GM21576 (cell line): ENCODE data around the gene PCDHA12.
"Not testable (repeated sequence)": the region's sequence is repeated elsewhere in the genome, so short reads cannot be mapped to it uniquely, and the experiment has no call there.

ENCODE experiments used
- ATAC-seq: cut with Tn5 transposase; IDR thresholded peaks from one replicate; pipeline ENCODE4 v1.9.1; 2021; ENCODE audit warnings: mild to moderate bottlenecking, moderate library complexity; ENCODE audit not compliant: unreplicated experiment

Gene PCDHA12

DNA sequence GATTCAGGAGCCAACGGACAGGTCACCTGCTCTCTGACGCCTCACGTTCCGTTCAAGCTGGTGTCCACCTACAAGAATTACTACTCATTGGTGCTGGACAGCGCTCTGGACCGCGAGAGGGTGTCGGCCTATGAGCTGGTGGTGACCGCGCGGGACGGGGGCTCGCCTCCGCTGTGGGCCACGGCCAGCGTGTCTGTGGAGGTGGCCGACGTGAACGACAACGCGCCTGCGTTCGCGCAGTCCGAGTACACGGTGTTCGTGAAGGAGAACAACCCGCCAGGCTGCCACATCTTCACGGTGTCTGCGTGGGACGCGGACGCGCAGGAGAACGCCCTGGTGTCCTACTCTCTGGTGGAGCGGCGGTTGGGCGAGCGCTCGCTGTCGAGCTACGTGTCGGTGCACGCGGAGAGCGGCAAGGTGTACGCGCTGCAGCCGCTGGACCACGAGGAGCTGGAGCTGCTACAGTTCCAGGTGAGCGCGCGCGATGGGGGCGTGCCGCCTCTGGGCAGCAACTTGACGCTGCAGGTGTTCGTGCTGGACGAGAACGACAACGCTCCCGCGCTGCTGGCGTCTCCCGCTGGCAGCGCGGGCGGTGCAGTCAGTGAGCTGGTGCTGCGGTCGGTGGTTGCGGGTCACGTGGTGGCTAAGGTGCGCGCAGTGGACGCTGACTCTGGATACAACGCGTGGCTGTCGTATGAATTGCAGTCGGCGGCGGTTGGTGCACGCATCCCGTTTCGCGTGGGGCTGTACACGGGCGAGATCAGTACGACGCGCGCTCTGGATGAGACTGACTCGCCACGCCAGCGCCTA lies 17.7 kb upstream of the PCDHA12 start:
- ATAC-seq, result no peak

DNA sequence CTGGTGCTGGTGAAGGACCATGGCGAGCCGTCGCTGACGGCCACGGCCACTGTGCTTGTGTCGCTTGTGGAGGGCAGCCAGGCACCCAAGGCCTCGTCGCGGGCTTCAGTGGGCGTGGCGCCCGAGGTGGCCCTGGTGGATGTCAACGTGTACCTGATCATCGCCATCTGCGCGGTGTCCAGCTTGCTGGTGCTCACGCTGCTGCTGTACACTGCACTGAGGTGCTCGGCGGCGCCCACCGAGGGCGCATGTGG lies 17.2 kb upstream of the PCDHA12 start:
- ATAC-seq, result no peak

DNA sequence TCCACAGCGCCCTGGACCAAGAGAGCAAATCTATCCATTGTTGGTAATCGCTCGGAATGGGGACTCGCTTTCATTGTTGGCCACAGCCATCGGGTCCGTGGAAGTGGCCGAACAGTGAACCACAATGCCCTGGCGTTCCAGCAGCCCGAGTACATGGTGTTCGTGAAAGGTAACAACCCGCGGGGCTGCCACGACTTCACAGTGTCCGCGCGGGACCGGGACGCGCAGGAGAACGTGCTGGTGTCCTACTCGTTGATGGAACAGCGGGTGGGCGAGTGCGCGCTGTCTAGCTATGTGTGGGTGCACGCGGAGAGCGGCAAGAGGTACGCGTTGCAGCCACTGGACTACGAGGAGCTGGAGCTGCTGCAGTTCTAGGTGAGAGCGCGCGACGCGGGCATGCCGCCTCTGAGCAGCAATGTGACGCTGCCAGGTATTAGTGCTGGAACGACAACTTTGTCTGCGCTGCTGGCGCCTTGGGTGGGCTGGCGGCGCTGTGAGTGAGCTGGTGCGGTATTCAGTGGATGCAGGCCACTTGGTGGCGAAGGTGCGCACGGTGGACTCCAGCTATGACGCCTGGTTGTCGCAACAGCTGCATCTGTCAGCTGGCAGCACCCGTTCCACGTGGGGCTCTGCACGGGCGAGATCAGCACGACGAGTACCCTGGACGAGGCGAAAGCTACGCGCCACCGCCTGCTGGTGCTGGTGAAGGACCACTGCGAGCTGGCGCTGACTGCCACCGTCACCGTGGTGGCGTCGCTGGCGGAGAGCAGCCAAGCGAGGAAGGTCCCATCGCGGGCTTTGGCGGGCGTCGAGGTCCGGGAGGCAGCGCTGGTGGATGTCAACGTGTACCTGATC lies 12.4 kb upstream of the PCDHA12 start:
- no peak for ATAC-seq

DNA sequence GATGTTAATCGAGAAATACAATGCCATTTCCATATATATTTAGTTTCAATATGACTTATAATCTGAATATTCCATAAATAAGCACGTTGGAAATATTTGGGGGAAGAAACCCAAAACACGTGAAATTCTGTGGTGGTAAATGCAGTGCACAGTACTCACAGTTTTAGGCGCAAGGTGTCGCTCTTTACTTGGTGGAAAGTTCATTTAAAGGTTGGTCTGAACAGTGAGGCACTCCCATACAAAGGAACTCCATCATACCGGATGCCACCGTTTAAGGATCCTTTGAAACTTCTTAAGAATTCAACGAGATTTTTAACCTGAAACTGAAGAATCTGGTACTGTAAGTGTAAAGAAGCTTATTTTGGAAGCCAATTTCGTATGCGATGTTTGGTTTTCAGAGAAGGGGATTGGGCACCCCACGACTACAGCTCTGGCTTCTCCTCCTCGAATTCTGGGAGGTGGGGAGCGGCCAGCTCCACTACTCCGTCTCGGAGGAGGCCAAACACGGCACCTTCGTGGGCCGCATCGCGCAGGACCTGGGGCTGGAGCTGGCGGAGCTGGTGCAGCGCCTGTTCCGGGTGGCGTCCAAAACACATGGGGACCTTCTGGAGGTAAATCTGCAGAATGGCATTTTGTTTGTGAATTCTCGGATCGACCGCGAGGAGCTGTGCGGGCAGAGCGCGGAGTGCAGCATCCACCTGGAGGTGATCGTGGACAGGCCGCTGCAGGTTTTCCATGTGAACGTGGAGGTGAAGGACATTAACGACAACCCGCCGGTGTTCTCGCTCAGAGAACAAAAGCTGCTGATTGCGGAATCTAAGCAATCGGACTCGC lies 6.2 kb upstream of the PCDHA12 start, which contains the start of gene PCDHA11:
TSS of gene PCDHA11 (plus strand) at position 237 of the 834 bp plus-strand sequence. CDS start at position 384, 147 bp downstream.
- ATAC-seq, result no peak

DNA sequence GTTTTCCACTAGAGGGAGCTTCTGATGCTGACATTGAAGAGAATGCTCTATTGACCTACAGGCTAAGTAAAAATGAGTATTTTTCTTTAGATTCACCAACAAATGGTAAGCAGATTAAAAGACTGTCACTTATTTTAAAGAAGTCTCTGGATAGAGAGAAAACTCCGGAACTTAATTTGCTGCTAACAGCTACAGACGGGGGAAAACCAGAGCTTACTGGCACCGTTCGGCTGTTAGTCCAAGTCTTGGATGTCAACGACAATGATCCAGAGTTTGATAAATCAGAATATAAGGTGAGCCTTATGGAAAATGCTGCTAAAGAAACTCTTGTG lies 5.6 kb upstream of the PCDHA12 start:
- ATAC-seq, result no peak

DNA sequence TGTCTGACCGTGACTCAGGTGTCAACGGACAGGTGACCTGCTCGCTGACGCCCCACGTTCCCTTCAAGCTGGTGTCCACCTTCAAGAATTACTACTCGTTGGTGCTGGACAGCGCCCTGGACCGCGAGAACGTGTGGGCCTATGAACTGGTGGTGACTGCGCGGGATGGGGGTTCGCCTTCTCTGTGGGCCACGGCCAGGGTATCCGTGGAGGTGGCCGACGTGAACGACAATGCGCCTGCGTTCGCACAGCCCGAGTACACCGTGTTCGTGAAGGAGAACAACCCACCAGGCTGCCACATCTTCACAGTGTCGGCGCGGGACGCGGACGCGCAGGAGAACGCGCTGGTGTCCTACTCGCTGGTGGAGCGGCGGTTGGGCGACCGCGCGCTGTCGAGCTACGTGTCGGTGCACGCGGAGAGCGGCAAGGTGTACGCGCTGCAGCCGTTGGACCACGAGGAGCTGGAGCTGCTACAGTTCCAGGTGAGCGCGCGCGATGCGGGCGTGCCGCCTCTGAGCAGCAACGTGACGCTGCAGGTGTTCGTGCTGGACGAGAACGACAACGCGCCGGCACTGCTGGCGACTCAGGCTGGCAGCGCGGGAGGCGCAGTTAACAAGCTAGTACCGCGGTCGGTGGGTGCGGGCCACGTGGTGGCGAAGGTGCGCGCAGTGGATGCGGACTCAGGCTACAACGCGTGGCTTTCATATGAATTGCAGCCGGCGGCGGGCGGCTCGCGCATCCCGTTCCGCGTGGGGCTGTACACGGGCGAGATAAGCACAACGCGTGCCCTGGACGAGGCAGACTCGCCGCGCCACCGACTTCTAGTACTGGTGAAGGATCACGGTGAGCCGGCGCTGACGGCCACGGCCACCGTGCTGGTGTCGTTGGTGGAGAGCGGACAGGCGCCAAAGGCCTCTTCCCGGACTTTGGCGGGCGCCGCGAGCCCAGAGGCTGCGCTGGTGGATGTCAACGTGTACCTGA lies 4.6 kb upstream of the PCDHA12 start:
- no peak for ATAC-seq

DNA sequence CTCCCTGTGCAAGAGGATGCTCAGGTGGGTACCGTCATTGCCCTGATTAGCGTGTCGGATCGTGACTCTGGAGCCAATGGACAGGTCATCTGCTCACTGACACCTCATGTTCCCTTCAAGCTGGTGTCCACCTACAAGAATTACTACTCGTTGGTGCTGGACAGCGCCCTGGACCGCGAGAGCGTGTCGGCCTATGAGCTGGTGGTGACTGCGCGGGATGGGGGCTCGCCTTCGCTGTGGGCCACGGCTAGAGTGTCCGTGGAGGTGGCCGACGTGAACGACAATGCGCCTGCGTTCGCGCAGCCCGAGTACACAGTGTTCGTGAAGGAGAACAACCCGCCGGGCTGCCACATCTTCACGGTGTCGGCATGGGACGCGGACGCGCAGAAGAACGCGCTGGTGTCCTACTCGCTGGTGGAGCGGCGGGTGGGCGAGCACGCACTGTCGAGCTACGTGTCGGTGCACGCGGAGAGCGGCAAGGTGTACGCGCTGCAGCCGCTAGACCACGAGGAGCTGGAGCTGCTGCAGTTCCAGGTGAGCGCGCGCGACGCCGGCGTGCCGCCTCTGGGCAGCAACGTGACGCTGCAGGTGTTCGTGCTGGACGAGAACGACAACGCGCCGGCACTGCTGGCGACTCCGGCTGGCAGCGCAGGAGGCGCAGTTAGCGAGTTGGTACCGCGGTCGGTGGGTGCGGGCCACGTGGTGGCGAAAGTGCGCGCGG lies 1.6 kb downstream of the PCDHA12 start:
- ATAC-seq, result not testable (repeated sequence)

DNA sequence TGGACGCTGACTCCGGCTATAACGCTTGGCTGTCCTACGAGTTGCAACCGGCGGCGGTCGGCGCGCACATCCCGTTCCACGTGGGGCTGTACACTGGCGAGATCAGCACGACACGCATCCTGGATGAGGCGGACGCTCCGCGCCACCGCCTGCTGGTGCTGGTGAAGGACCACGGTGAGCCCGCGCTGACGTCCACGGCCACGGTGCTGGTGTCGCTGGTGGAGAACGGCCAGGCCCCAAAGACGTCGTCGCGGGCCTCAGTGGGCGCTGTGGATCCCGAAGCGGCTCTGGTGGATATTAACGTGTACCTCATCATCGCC lies 2.1 kb downstream of the PCDHA12 start:
- no peak for ATAC-seq

DNA sequence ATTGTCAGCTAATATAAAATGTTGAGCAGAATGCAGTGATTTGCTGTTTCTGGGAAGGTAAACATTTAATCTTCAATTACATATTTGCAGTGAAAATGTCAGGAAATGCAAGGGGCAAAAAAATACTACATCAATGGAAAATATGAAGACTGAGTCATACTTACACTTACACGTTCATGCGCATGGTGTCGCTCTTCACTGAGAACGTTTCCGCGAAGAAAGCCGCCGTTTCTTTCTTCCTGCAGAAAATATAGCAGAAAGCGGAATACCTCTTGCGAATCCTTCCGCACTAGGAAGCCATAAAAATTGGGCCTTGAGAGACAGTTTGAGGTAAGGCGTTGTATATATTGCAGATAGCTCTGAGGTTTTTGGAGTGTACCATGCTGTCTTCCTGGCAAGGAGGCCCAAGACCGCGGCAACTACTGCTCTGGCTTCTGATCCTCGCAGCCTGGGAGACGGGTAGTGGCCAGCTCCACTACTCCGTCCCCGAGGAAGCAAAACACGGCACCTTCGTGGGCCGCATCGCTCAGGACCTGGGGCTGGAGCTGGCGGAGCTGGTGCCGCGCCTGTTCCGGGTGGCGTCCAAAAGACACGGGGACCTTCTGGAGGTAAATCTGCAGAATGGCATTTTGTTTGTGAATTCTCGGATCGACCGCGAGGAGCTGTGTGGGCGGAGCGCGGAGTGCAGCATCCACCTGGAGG lies 6.9 kb downstream of the PCDHA12 start, which contains the start of gene PCDHA13:
TSS of gene PCDHA13 (plus strand) at position 236 of the 702 bp plus-strand sequence. CDS start at position 381, 145 bp downstream.
- no peak for ATAC-seq

DNA sequence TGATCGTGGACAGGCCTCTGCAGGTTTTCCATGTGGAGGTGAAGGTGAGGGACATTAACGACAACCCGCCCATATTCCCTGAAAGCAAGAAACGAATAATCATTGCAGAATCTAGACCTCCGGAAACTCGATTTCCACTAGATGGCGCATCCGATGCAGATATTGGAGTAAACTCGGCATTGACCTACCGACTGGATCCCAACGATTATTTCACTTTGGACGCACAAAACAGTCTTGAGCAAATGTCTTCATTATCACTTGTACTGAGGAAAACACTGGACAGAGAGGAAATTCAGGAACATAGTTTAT lies 7.4 kb downstream of the PCDHA12 start:
- no peak for ATAC-seq

DNA sequence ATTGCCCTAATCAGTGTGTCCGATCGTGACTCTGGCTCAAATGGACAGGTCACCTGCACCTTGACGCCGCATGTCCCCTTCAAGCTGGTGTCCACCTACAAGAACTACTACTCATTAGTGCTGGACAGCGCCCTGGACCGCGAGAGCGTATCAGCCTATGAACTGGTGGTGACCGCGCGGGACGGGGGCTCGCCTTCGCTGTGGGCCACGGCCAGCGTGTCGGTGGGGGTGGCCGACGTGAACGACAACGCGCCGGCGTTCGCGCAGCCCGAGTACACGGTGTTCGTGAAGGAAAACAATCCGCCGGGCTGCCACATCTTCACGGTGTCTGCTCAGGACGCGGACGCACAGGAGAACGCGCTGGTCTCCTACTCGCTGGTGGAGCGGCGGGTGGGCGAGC lies 8.3 kb downstream of the PCDHA12 start:
- no peak for ATAC-seq

DNA sequence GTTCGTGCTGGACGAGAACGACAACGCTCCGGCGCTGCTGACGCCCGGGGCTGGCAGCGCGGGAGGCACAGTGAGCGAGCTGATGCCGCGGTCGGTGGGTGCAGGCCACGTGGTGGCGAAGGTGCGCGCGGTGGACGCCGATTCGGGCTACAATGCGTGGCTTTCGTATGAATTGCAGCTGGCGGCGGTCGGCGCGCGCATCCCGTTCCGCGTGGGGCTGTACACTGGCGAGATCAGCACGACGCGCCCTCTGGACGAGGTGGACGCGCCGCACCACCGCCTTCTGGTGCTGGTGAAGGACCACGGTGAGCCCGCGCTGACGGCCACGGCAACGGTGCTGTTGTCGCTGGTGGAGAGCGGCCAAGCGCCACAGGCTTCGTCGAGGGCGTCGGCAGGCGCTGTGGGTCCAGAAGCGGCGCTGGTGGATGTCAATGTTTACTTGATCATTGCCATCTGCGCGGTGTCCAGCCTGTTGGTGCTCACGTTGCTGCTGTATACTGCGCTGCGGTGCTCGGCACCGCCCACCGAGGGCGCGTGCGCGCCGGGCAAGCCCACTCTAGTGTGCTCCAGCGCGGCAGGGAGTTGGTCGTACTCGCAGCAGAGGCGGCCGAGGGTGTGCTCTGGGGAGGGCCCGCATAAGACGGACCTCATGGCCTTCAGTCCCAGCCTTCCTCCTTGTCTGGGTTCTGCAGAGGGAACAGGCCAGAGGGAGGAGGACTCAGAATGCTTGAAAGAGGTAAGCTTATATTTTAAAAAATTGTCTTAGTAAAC lies 9.0 kb downstream of the PCDHA12 start:
- no peak for ATAC-seq

DNA sequence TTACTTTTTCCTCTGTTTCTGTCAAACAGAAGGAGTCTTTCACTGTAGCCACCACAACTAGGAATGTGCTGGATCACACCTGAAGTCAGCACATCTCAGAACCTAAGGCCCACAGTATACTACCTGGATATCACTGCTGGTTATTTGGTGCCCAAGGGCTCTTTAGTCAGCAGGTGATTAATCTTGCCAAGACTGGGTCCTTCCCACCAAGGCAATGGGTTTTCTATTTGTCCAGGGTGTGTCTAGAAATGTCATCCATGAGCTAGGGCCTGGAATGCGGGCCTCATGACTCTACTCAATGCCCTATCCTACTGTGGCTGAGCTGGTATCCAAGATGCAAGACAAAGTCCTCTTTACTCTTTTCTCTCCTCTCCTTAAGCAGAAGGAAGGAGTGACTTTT lies 41.2 kb downstream of the PCDHA12 start:
- ATAC-seq, result no peak

DNA sequence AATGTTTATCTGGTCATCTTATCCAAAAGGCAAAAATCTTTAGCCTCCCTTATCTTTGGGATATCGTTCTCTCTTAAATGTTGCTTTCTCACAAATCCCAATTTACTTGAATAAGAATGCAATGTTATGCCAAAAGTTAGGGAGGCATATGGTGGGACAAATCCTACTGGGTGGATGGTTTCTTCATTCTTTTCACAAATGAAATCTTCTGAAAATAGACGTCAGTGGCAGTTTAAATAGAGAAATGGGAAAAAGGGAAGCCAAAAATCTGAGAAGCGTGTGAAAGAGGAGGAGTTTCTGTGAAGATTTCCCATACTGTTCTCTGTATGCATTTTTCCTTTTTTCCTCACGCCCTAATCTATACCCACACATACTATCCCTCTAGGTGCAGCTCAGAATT lies 48.5 kb downstream of the PCDHA12 start:
- ATAC-seq, result no peak

DNA sequence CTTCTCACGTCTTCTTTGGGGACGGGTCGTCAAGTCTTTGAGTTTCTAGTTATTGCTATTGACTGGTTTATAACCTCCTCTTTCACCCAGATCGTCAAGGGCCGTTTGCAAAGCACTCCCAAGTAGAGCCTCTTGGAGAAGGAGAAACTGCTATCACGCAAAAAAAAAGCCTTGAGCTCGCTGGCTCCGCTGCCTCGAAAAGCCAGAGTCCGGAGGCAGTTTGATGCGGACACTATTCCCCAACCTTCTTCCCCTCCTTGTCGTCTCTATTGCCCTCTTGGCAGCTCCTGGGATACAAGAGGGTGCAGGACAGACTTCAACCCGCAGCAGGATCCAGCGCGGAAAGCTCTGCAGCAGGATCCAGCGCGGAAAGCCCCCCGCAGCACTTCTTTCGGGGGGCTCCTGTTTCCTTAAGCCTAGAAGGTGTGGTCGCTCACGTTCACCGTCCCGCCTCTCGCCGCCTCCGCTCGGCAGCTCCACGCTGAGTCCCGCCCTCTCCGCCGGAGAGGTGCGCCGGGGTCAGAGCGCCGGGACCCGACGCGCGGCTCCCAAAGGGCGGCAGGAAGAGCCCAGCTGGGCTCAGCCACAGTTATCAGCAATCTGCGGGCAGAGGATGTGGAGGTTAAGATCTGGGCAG lies 50.8 kb downstream of the PCDHA12 start, which contains the start of gene PCDHAC1:
TSS of gene PCDHAC1 (plus strand) at position 494 of the 637 bp plus-strand sequence. CDS start 594 bp downstream, outside the sequence.
- ATAC-seq, result no peak

DNA sequence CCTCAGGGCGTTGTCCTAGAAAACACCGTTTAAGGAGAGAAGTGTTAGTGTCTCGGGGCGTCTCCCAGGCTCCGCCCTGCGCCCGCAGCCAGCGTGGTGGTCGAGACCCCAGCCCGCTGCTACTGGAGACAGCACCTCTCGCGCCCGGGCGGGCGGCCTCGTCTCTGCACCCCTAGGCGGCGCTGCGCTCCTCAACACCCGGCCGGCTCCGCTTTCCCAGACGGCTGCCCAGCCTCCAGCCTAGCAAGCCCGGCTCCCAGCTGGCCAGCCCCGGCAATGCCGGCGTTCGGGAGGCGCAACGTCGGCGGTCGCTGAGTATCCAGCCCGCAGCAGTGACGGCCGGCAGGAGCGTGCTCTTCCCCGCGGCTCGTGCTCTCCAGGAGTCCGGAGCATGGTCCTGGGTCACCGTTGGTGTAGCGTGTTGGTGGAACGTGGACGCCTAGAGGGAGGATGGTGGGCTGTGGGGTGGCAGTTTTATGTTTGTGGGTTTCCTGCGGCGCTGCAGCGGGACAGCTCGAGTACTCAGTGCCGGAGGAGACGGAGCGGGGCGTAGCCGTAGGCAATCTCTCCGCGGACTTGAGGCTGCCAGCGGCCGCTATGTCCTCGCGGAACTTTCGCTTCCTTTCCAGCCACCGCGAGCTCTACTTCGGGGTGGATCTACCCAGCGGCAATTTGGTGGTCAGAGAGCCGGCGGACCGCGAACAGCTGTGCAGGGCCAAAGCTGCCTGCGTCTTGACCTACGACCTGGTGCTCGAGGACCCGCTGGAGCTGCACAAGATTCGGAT lies 51.5 kb downstream of the PCDHA12 start:
- no peak for ATAC-seq

DNA sequence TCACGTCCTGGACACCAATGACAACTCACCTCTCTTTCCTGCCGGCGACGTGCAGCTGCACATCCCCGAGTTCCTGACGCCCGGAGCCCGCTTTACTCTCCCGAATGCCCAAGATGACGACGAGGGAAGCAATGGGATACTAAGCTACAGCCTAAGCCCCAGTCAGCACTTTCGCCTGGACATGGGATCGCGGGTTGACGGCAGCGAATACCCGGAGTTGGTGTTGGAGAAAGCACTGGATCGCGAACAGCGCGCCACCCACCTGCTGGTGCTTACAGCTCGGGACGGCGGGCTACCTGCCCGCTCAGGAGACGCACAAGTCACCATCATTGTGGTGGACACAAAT lies 52.1 kb downstream of the PCDHA12 start:
- no peak for ATAC-seq
